SK-N-SH treated with all-trans-retinoic acid at 6 μM for 48 hours (cell line): ENCODE measurements around the gene MNAT1.

Experiments
- ARNTL ChIP-seq: fragments of 450-650 bp; formaldehyde crosslinking; IDR thresholded peaks from 2 replicates; pipeline ENCODE4 v1.5.0; 2020; ENCODE audit warnings: low read depth, mild to moderate bottlenecking, moderate library complexity, borderline replicate concordance
- OSR1 ChIP-seq: fragments of 250-450 bp; sonication (Bioruptor Pico); IDR thresholded peaks from 2 replicates; pipeline ENCODE4 v1.8.0; 2022; ENCODE audit warnings: moderate library complexity, mild to moderate bottlenecking, inconsistent platforms
- PPARA ChIP-seq: fragments of 250-450 bp; sonication (Bioruptor Pico); IDR thresholded peaks from 2 replicates; pipeline ENCODE4 v1.5.0; 2020; ENCODE audit warnings: mild to moderate bottlenecking, borderline replicate concordance
- ZC3H10 ChIP-seq: fragments of 250-450 bp; sonication (Bioruptor Pico); IDR thresholded peaks from 2 replicates; pipeline ENCODE4 v1.5.1; 2021; ENCODE audit warnings: mild to moderate bottlenecking, moderate library complexity
- ZFP30 ChIP-seq: fragments of 450-650 bp; formaldehyde crosslinking; IDR thresholded peaks from 2 replicates; pipeline ENCODE4 v1.5.0; 2022; ENCODE audit warnings: mild to moderate bottlenecking, moderate library complexity
- TF ChIP-seq, protein P1 (sequence below): fragments of 250-450 bp; sonication (Bioruptor Pico); IDR thresholded peaks from 2 replicates; pipeline ENCODE4 v1.5.0; 2020; ENCODE audit warnings: mild to moderate bottlenecking, moderate library complexity
- TF ChIP-seq, protein P2 (sequence below): fragments of 250-450 bp; sonication (Bioruptor Pico); IDR thresholded peaks from 2 replicates; pipeline ENCODE4 v1.5.1; 2021; ENCODE audit warnings: mild to moderate bottlenecking, moderate library complexity
- TF ChIP-seq, protein P3 (sequence below): fragments of 250-450 bp; sonication (Bioruptor Pico); IDR thresholded peaks from 2 replicates; pipeline ENCODE4 v1.8.0; 2020; ENCODE audit warnings: mild to moderate bottlenecking, moderate library complexity, borderline replicate concordance
- TF ChIP-seq, protein P4 (sequence below): fragments of 250-450 bp; sonication (Bioruptor Pico); IDR thresholded peaks from 2 replicates; pipeline ENCODE4 v1.5.1; 2020; ENCODE audit warnings: low read depth, mild to moderate bottlenecking, moderate library complexity

DNA sequence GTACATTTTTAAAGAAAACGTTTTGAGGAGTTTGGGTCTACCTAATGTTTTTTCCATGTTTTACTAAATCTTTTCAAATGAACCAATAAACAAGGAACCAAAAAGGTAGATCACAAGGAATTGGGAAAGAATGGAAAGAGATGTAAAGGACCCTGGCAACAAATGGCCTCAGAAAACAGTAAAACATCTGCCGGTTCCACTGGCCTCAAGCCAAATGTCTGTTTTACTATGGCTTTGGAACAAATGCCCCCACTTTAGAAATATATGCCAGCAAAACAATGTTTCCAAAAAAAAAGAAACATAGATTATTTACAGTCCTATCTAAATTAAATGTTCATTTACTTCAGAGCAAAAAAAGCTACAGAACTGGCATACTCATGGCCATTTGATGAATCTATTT lies 243.3 kb downstream of the MNAT1 start:
- TF ChIP-seq, protein P1, sequence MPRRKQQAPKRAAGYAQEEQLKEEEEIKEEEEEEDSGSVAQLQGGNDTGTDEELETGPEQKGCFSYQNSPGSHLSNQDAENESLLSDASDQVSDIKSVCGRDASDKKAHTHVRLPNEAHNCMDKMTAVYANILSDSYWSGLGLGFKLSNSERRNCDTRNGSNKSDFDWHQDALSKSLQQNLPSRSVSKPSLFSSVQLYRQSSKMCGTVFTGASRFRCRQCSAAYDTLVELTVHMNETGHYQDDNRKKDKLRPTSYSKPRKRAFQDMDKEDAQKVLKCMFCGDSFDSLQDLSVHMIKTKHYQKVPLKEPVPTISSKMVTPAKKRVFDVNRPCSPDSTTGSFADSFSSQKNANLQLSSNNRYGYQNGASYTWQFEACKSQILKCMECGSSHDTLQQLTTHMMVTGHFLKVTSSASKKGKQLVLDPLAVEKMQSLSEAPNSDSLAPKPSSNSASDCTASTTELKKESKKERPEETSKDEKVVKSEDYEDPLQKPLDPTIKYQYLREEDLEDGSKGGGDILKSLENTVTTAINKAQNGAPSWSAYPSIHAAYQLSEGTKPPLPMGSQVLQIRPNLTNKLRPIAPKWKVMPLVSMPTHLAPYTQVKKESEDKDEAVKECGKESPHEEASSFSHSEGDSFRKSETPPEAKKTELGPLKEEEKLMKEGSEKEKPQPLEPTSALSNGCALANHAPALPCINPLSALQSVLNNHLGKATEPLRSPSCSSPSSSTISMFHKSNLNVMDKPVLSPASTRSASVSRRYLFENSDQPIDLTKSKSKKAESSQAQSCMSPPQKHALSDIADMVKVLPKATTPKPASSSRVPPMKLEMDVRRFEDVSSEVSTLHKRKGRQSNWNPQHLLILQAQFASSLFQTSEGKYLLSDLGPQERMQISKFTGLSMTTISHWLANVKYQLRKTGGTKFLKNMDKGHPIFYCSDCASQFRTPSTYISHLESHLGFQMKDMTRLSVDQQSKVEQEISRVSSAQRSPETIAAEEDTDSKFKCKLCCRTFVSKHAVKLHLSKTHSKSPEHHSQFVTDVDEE (CRISPR knock-in tag) = no peak
- TF ChIP-seq ZFP30 (CRISPR knock-in tag) (no peak), ZC3H10 (CRISPR knock-in tag) (no peak), ARNTL (no peak), OSR1 (CRISPR knock-in tag) (no peak), PPARA (CRISPR knock-in tag) (no peak)
- TF ChIP-seq, protein P2, sequence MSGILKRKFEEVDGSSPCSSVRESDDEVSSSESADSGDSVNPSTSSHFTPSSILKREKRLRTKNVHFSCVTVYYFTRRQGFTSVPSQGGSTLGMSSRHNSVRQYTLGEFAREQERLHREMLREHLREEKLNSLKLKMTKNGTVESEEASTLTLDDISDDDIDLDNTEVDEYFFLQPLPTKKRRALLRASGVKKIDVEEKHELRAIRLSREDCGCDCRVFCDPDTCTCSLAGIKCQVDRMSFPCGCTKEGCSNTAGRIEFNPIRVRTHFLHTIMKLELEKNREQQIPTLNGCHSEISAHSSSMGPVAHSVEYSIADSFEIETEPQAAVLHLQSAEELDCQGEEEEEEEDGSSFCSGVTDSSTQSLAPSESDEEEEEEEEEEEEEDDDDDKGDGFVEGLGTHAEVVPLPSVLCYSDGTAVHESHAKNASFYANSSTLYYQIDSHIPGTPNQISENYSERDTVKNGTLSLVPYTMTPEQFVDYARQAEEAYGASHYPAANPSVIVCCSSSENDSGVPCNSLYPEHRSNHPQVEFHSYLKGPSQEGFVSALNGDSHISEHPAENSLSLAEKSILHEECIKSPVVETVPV (CRISPR knock-in tag) = no peak
- TF ChIP-seq, protein P3, sequence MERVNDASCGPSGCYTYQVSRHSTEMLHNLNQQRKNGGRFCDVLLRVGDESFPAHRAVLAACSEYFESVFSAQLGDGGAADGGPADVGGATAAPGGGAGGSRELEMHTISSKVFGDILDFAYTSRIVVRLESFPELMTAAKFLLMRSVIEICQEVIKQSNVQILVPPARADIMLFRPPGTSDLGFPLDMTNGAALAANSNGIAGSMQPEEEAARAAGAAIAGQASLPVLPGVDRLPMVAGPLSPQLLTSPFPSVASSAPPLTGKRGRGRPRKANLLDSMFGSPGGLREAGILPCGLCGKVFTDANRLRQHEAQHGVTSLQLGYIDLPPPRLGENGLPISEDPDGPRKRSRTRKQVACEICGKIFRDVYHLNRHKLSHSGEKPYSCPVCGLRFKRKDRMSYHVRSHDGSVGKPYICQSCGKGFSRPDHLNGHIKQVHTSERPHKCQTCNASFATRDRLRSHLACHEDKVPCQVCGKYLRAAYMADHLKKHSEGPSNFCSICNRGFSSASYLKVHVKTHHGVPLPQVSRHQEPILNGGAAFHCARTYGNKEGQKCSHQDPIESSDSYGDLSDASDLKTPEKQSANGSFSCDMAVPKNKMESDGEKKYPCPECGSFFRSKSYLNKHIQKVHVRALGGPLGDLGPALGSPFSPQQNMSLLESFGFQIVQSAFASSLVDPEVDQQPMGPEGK (CRISPR knock-in tag) = no peak
- TF ChIP-seq, protein P4, sequence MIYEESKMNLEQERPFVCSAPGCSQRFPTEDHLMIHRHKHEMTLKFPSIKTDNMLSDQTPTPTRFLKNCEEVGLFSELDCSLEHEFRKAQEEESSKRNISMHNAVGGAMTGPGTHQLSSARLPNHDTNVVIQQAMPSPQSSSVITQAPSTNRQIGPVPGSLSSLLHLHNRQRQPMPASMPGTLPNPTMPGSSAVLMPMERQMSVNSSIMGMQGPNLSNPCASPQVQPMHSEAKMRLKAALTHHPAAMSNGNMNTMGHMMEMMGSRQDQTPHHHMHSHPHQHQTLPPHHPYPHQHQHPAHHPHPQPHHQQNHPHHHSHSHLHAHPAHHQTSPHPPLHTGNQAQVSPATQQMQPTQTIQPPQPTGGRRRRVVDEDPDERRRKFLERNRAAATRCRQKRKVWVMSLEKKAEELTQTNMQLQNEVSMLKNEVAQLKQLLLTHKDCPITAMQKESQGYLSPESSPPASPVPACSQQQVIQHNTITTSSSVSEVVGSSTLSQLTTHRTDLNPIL (CRISPR knock-in tag) = no peak
